Dedifferentiated amniotic fluid mesenchymal stem cell (primary cell): ENCODE data around the gene KIF5C.

Experiments
- DNase-seq: peaks from one replicate; pipeline ENCODE4 v3.0.0-alpha.2; 2016; ENCODE audit errors: extremely low spot score

KIF5C gene

GRCh38 chr2:148924514-148925178 is 49.6 kb downstream of the KIF5C start:
- no peak for DNase-seq

- DNase-seq, result no peak
Observed at GRCh38 chr2:148926291-148926961, 51.4 kb downstream of the KIF5C start.

DNA sequence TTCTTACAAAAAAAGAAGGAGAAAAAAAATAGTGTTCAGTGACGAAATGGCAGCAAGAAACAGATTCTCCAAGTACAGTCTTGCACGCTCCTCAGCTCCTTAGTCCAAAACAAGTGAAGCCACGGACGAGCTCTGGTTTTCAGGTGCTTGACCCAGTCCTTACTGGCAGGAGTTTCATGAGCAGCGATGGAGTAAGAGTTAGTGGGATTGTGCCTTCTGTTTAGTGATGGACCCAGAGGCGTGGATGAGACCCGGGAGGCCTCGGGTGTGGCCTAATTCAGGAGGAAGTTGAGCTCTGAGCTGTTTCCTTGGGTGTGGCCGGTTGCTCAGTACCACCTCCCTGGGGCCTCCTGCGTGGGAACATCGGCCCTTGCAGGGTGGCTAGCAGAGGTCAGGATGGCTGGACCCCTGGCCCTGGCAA is 52.0 kb downstream of the KIF5C start:
- DNase-seq, result no peak

DNA sequence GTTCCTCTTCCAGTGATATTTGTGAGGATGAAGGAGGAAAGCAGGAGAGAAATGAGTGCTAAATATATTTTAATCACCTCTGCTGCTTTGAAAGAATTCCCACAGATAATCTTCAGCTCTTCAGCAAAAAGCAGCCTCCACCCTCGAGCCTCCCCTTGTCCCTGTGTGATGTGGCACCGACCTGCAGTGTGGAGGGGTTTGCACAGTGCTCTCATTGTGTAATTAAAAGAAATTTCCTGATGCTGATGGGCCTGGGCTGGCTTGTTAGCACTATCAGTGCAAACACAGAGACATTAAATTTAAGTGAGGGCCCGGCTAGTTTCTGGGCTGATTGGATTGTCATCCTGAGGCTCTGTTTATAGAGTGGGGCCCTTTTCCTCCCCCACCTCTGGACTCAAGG is 53.4 kb downstream of the KIF5C start:
- no peak for DNase-seq

DNA sequence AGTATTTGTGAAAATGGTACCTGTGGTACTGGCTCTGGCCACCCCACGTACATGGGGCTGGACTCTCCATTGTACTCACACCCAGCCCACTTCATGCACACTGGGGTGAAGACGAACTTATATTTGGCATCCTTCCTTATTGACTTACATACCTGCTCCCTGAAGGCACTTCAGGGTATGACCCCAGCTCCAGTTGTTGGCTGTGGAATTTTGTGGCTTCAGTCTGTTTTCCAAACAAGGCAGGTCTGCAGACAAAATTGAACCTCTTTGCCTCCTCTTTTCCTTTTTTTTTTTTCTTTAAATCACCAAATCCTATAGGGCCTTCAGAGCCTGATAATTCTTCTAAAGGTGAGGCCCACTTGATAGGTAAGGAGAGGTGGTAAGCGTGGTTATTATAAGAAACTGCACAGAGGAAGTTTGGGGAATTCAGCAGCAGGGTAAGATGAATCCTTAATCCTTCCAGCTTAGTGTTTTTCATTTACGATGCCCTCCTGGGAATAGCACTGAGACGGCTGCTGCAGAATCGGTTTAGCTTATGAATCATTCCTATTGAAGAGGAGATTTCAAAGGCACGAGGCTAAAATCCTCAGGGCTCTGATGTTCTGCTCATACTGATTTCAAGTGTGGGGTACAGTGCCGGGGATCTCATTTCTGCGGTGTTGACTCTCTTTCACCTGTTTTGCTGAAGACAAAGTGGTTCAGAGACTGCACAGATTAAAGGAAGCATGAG is 55.2 kb downstream of the KIF5C start:
- no peak for DNase-seq

DNA sequence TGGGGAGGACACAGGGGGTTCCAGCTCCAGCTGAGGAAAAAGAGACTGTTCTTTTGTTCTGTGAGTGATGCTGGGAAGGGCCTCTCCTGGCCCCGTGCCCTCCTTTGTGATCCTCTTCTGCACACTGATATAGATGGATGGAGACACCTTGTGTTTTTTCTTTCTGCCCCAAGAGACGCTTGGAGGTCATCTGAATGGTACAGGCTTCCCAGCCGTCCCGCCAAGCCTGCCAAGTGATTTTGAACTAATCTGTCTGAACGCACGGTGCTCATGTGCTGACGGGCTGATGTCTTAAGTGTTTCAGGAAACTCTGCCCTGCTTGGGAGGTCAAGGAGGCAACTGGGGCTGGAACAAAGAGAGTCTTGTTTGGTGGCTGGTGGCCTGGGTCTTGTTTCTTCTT is 57.5 kb downstream of the KIF5C start:
- no peak for DNase-seq

DNA sequence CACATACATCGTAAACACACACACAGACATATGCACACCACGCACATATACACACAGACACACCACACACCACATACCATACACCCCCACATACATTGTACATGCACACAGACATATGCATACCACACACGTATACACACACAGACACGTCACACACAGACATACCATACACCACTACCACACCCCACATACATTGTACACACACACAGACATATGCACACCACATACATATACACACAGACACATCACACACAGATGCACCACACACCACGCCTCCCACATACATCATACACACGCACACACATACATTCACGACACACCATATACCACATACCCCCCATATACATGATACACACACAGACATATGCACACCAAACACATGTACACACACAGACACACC is 58.4 kb downstream of the KIF5C start:
- DNase-seq, result no peak

DNA sequence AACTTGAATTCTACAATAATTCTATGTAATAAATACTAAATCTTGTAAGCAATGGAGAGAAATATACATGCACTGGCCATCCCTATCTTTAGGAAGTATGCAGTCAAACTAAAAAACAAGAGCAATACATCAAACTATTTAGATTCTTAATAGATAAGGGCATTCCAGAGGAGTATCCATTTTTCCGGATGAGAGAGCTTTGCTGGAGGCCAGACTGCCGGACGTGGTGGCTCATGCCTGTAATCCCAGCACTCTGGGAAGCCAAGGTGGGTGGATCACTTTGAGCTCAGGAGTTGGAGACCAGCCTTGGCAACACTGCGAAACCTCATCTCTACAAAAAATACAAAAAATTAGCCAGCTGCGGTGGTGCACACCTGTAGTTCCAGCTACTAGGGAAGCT is 60.8 kb downstream of the KIF5C start:
- no peak for DNase-seq

- no peak for DNase-seq
Observed at GRCh38 chr2:148936857-148937450, 61.9 kb downstream of the KIF5C start.

DNA sequence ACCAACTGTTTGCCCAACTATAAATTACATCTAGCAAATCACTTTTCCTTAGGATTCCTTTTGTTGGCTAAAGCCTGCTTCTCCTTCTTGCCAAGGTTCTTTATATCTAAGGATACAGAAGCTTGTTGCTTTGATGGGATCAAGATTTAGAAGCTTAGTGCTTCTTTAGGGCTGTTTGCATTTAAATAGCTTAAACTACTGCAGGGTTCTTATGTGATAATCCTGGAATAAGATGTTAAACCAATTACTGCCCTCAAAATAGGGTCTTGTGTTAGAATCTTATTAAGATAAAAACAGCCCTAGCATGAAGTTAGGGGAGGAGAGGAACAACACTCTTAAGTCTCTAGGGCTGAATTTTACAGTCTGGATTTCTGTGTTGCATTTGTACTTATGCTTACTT is 64.2 kb downstream of the KIF5C start:
- DNase-seq, result no peak

DNA sequence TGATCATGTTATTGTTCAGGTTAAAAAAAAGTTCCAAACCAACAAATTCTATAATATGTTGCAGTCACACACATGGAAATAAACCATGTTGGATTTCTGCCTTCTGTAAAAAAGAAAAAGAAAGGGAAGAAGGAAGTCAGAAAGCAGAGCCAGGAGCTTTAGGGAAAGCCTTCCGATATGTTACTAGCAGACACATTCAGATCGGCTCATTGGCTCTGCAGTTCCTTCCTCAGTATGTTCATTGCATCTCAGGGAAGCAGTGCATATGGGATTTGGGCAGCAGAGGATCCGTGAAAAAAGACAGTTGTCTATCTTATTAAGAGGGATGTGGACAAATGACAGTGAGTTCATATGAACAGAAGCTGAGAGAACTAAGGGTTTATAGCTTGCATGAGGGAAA is 68.1 kb downstream of the KIF5C start:
- no peak for DNase-seq

- no peak for DNase-seq
Observed at GRCh38 chr2:148944536-148944935, 69.5 kb downstream of the KIF5C start.

DNA sequence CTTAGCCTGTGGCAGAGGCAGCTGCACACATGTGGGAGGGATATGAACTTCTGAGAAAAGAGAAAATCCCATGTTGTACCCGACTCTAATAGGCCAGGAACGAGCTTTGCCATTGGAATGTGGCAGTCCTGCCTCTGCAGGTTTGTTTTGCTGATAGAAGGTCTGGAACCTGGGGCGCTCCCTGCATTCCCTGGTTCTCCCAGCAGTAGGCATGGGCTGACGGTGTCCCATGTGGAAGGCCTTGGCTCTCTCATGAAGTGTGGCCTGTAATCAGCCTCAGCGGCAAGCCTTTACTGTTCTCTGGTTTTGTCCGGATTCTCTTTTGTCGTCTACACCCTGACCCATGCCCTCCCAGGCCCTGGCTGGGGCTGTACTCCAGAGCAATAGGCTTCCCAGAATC is 72.3 kb downstream of the KIF5C start:
- no peak for DNase-seq

GRCh38 chr2:148948868-148949267 is 73.8 kb downstream of the KIF5C start:
- DNase-seq, result no peak

GRCh38 chr2:148949348-148949747 is 74.3 kb downstream of the KIF5C start:
- DNase-seq, result no peak

DNA sequence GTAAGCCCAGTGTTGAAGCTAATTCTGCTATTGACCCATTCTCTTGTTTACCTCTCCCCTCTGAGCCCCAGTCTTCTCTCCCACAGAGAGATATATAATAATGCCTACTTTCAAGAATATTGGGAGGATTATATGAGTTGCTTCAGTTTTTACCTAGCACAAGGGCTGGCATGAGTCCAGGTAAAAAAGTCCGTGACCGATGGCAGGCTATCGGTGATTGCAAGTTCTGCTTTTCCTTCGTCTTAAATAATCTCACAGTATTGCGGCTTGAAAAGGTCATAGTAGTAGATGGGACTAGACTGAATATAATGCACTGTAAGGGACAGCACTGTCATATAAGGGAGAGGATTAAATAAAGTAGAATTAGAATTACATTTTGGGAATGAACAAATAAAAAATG is 77.6 kb downstream of the KIF5C start:
- no peak for DNase-seq

DNA sequence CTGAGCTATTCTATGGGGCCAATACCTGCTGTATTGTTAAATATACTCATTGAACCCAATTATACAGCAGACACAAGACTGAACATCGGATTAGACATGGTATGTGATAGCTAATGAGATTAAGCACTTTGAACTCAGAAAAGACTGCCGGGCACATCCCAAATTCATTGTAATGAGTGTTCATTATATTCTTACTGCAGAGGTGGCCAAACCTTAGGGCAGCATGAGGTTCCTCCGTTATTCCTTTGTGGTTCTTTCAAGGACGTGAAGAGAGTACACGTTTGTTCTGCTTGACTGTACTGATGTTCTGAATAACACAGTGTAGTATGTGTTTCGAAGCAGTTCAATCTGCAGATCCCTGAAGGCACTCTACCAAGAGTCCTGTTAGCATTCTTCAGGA is 78.4 kb downstream of the KIF5C start:
- DNase-seq, result no peak

GRCh38 chr2:148954536-148954935 is 79.5 kb downstream of the KIF5C start:
- DNase-seq, result no peak

DNA sequence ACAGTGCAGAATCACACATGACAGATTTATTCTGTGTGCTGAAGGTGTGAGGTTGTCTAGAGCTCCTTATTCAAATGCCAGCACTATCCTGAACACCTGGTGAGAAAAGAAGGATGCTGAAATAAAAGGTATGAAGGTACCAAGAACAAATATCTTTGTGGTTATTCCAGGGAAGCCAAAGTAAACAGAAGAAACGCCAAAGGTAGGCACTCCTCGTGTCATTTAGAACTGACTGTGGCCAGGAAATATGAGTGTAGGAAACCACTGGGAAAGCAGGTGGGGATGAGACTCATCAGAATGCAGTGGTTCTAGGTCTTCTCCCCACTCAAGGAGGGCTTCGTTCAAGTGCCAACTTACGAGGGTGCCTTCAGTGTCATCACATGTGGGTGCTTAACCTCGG is 80.8 kb downstream of the KIF5C start:
- DNase-seq, result no peak

- DNase-seq, result no peak
Observed at GRCh38 chr2:148957023-148957422, 82.0 kb downstream of the KIF5C start.

GRCh38 chr2:148959745-148960144 is 84.7 kb downstream of the KIF5C start:
- no peak for DNase-seq

GRCh38 chr2:148960483-148960882 is 85.5 kb downstream of the KIF5C start:
- no peak for DNase-seq

GRCh38 chr2:148963461-148963860 is 88.4 kb downstream of the KIF5C start:
- DNase-seq, result no peak
